Measurements from ENCODE around the gene PDE6B. TPM values are rescaled to one million over a fixed set of nuclear protein-coding genes. Genes with fewer than 3 reads are reported as not detected.
"Not testable (repeated sequence)": the region's sequence is repeated elsewhere in the genome, so short reads cannot be mapped to it uniquely, and the experiment has no call there.

PDE6B gene
- total RNA-seq, 2 experiments from 2014 or later, result not detected

DNA sequence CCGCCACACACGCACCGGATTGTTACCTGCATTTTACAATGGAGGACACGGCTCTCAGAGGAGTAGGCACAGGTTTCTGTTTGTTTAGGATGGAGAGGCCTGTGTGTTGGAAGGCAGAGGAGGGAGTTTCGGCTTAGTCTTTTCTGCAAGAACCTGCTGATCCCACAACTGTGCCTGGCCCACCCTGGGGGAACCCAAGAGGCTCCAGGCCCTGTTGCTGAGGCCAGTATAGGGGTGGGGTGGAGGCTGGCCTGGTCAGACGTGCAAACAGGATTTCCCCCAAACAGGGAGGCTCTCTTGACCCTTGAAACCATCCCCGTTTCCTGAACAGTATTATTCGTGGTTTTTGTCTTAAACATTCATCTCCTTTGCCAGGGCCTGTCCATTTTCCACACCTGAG lies 64.3 kb downstream of the PDE6B start:
- no TSS peak for BruUV-seq (replicated peaks)

DNA sequence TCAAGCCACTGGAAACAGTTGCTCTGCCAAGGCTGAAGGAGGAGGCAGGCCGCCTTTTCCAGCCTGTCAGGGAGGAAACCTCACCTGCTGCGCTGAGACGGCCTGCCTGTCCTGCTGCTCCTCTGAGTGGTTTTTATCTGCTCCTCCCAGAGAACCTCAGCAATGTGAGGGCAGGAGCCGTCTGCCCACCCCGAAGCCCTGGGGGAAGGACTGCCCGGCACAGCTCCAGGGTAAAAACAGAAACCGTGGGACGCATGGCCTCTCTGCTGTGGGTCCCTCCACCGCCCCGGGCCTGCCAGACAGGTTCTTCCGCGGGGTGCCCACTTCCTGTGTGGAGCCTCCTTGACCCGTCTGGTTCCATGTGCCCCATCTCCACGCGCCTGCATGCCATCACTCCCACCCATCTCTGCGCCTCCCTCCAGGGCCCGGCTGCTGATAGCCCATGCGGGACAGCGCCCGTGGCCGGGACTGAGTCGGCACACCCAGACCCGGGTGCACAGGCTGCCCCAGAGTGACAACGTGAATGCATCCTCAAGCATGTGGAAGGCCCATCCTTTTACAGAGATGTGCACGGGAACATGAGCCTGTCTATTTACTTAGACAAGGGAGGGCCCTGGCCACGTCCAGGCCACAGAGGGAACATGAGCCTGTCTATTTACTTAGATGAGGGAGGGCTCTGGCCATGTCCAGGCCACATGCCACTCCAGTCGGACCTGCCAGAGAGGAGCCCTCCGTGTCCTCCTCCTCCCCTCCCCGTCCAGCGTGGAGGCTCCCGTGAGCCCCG lies 67.6 kb downstream of the PDE6B start:
- POLR2A ChIA-PET, result no interaction called here
- CTCF ChIA-PET (ENCODE audit: unreplicated experiment), result no interaction called here
- Histone ChIP-seq H4K20me1 (ENCODE audit: insufficient read depth, low read length) (no peaks in the 10 kb centered on the region), H2AFZ (ENCODE audit: low read length) (no peak overlapping the region), H3K4me3 (ENCODE audit: low read depth, low read length, poor library complexity, severe bottlenecking) (no peak overlapping the region), H3K4me2 (ENCODE audit: low read length) (no peak overlapping the region), H3K9me2 (ENCODE audit: insufficient read depth, low read length) (no peaks in the 10 kb centered on the region), H3K79me2 (ENCODE audit: insufficient read depth, low read depth, low read length) (no peaks in the 10 kb centered on the region), H3K4me1 (ENCODE audit: insufficient read depth, low read length, poor library complexity, severe bottlenecking) (no peaks in the 10 kb centered on the region), H3K9me3 (ENCODE audit: low read length) (no peaks in the 10 kb centered on the region), H3K27ac (ENCODE audit: low read depth, low read length, poor library complexity, severe bottlenecking) (no peak overlapping the region), H3K36me3 (ENCODE audit: insufficient read depth, low read length) (no peaks in the 10 kb centered on the region)
- no TSS peak for BruUV-seq (replicated peaks)
- DNase-seq (ENCODE audit: low spot score), result no peak
- intact Hi-C loops (cut with micrococcal nuclease; ENCODE audit: unreplicated experiment), result no loop called here
- no peak for TF ChIP-seq EZH2phosphoT487 (IDR thresholded peaks at IDR 0.05; ENCODE audit: borderline replicate concordance, low read depth, low read length)
- TF ChIP-seq CTCF (conservative IDR thresholded peaks at IDR 0.05; ENCODE audit: low read length), result no peak

More for the DNA sequence above, 64.3 kb downstream of the PDE6B start:
- Histone ChIP-seq H3K9me2 (ENCODE audit: insufficient read depth, low read length) (no peaks in the 10 kb centered on the region), H4K20me1 (ENCODE audit: insufficient read depth, low read length) (no peaks in the 10 kb centered on the region), H3K27ac (ENCODE audit: low read depth, low read length, poor library complexity, severe bottlenecking) (no peak overlapping the region), H3K36me3 (ENCODE audit: insufficient read depth, low read length) (no peaks in the 10 kb centered on the region), H3K4me2 (ENCODE audit: low read length) (no peak overlapping the region), H3K4me1 (ENCODE audit: insufficient read depth, low read length, poor library complexity, severe bottlenecking) (no peaks in the 10 kb centered on the region), H3K9me3 (ENCODE audit: low read length) (no peaks in the 10 kb centered on the region), H3K79me2 (ENCODE audit: insufficient read depth, low read depth, low read length) (no peaks in the 10 kb centered on the region), H3K4me3 (ENCODE audit: low read depth, low read length, poor library complexity, severe bottlenecking) (no peak overlapping the region), H2AFZ (ENCODE audit: low read length) (no peak overlapping the region)
- ChIA-PET POLR2A (interaction anchor here (0.6 kb wide), 1 partner anchor 1098 kb away, joined by 4 read pairs; no protein-coding TSS in a partner anchor), CTCF (ENCODE audit: unreplicated experiment) (no interaction called here)
- no peak for DNase-seq (ENCODE audit: low spot score)
- no peak for TF ChIP-seq EZH2phosphoT487 (IDR thresholded peaks at IDR 0.05; ENCODE audit: borderline replicate concordance, low read depth, low read length)
- no peak for TF ChIP-seq CTCF (conservative IDR thresholded peaks at IDR 0.05; ENCODE audit: low read length)
- intact Hi-C loops (cut with micrococcal nuclease; ENCODE audit: unreplicated experiment), result no loop called here

DNA sequence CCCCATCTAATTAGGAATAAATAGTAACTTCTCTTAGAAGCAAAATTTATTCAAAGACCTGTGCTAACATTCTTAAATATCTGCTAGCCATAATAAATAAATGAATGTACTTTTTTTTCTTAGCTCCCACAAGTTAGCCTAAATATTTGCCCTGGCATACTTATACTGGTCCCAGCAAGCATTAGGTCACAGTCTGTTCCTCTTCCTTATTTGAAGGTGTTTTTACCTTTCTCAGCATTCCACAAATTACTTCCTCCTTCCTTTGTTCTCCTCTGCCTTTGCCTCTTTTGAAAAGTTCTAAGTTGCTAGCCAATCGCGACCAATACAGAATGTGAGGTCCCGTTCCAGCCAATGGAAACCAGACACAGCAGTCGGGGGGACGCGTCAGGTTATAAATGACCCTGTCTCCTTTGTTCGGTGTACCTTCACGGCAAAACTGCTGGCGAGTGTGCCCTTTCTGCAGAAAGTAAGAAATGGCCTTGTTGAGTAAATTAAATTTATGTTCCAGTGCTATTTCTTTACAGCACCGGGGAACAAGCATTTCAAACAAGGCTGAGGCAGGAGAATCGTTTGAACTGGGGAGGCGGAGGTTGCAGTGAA lies 69.1 kb downstream of the PDE6B start:
- H2AFZ ChIP-seq (ENCODE audit: low read length); H3K4me3 ChIP-seq (ENCODE audit: low read depth, low read length, poor library complexity, severe bottlenecking); H4K20me1 ChIP-seq (ENCODE audit: insufficient read depth, low read length): not testable (repeated sequence)

More for the DNA sequence above, 69.1 kb downstream of the PDE6B start:
- BruUV-seq (replicated peaks); H3K9me3 ChIP-seq (ENCODE audit: low read length); DNase-seq (ENCODE audit: low spot score); H3K36me3 ChIP-seq (ENCODE audit: insufficient read depth, low read length); CTCF ChIA-PET (ENCODE audit: unreplicated experiment); H3K9me2 ChIP-seq (ENCODE audit: insufficient read depth, low read length); intact Hi-C loops (cut with micrococcal nuclease; ENCODE audit: unreplicated experiment); H3K4me2 ChIP-seq (ENCODE audit: low read length); H3K79me2 ChIP-seq (ENCODE audit: insufficient read depth, low read depth, low read length); H3K27ac ChIP-seq (ENCODE audit: low read depth, low read length, poor library complexity, severe bottlenecking): not testable (repeated sequence)
- POLR2A ChIA-PET, result interaction anchor here (0.6 kb wide), 1 partner anchor 355 kb away, joined by 3 read pairs; no protein-coding TSS in a partner anchor
- H3K4me1 ChIP-seq (ENCODE audit: insufficient read depth, low read length, poor library complexity, severe bottlenecking), result peaks cover 12% of the 10 kb centered on the region
